ENCODE measurements around the gene FNDC3B. TPM values are rescaled to one million over a fixed set of nuclear protein-coding genes. Genes with fewer than 3 reads are reported as not detected.

Gene FNDC3B
- total and polyA plus RNA-seq, 7 donors: 16.2 to 93.9 (median 50.3) TPM

DNA sequence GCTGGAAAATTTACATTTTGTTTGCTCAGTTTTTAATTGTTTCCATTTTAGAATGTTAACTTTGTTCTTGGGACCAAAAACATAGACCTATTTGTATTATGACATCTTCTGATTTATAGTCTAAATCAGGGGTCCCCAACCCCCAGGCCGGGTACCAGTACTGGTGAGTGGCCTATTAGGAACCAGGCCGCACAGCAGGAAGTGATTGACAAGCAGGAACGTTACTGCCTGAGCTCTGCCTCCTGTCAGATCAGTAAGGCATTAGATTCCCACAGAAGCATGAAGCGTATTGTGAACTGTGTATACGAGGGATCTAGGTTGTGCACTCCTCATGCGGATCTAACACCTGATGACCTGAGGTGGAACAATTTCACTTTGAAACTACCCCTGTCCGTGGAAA, 357.0 kb downstream of the FNDC3B start:
- H3K27me3 ChIP-seq: no peaks in the 10 kb centered on the region
- intact Hi-C loops (cut with DNase I): no loop called here
- peaks cover 0 to 22% (median 3%) of the 10 kb centered on the region in 4 donors for H3K36me3 ChIP-seq
- DNase-seq: no peak
- H3K27ac ChIP-seq: no peak overlapping the region
- TF ChIP-seq POLR2A (IDR thresholded peaks at IDR 0.05) (no peak), POLR2AphosphoS5 (IDR thresholded peaks at IDR 0.05) (no peak), EP300 (IDR thresholded peaks at IDR 0.05) (no peak)
- TF ChIP-seq, protein P1, sequence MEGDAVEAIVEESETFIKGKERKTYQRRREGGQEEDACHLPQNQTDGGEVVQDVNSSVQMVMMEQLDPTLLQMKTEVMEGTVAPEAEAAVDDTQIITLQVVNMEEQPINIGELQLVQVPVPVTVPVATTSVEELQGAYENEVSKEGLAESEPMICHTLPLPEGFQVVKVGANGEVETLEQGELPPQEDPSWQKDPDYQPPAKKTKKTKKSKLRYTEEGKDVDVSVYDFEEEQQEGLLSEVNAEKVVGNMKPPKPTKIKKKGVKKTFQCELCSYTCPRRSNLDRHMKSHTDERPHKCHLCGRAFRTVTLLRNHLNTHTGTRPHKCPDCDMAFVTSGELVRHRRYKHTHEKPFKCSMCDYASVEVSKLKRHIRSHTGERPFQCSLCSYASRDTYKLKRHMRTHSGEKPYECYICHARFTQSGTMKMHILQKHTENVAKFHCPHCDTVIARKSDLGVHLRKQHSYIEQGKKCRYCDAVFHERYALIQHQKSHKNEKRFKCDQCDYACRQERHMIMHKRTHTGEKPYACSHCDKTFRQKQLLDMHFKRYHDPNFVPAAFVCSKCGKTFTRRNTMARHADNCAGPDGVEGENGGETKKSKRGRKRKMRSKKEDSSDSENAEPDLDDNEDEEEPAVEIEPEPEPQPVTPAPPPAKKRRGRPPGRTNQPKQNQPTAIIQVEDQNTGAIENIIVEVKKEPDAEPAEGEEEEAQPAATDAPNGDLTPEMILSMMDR (IDR thresholded peaks at IDR 0.05): no peak
- H3K4me3 ChIP-seq: no peak overlapping the region
- peaks cover 0 to 11% (median 10%) of the 10 kb centered on the region in 4 donors for H3K4me1 ChIP-seq
- no peaks in the 10 kb centered on the region for H3K9me3 ChIP-seq
- 90% methylated on average over 7 of the region's 7 CpGs for WGBS, 2 donors

DNA sequence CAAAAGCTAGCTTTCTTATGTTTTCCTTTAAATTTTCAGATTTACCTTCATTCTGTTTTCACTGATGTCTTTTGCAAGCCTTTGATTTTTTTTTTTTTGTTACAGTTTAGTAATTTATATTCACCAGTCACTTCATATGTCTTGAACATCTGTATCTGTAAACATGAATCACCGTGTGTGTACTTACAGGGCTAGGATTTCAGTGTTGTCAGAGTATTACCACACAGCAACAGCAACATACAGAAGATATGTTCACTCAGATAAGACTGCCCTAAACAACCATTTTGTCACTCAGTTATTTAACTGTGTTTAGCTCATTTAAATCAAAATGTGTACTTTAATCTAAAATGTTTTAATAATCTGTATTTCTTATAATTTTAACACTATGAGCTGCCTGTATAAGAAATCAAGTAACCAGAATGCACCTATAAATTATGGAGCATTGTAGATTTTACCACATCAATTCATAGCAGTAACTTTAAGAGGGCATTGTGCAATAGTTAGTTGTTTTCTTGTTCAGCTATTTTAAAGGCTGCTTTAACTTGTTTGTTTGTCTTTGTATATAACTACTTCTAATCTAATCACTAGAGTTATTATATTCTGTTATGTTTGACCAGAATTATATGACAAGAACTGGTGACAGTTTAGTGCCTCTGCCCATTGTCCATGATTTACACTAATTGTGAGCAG, 358.5 kb downstream of the FNDC3B start:
- no peak overlapping the region for H3K27ac ChIP-seq
- no peak for DNase-seq
- no peaks in the 10 kb centered on the region for H3K27me3 ChIP-seq
- H3K9me3 ChIP-seq: no peaks in the 10 kb centered on the region
- TF ChIP-seq POLR2AphosphoS5 (IDR thresholded peaks at IDR 0.05) (no peak), POLR2A (IDR thresholded peaks at IDR 0.05) (no peak), EP300 (IDR thresholded peaks at IDR 0.05) (no peak)
- TF ChIP-seq, protein P1 (IDR thresholded peaks at IDR 0.05): no peak
- H3K4me3 ChIP-seq: no peak overlapping the region
- no peaks in the 10 kb centered on the region for H3K4me1 ChIP-seq
- intact Hi-C loops (cut with DNase I): no loop called here
- peaks cover 0 to 22% (median 4%) of the 10 kb centered on the region in 4 donors for H3K36me3 ChIP-seq
- WGBS, 2 donors: 27 to 60% methylated on average over 1 of the region's 1 CpG

GRCh38 chr3:172398484-172398883, 359.1 kb downstream of the FNDC3B start:
- intact Hi-C loops (cut with DNase I): no loop called here

GRCh38 chr3:172402090-172402489, 362.7 kb downstream of the FNDC3B start:
- H3K4me1 ChIP-seq: no peaks in the 10 kb centered on the region
- no peaks in the 10 kb centered on the region for H3K9me3 ChIP-seq
- intact Hi-C loops (cut with DNase I): no loop called here
- no peak overlapping the region for H3K4me3 ChIP-seq
- H3K27me3 ChIP-seq: no peaks in the 10 kb centered on the region
- H3K27ac ChIP-seq: no peak overlapping the region
- TF ChIP-seq POLR2AphosphoS5 (IDR thresholded peaks at IDR 0.05) (no peak), POLR2A (IDR thresholded peaks at IDR 0.05) (no peak), EP300 (IDR thresholded peaks at IDR 0.05) (no peak)
- TF ChIP-seq, protein P1 (IDR thresholded peaks at IDR 0.05): no peak
- H3K36me3 ChIP-seq: peaks cover 0 to 20% (median 3%) of the 10 kb centered on the region in 4 donors
- no peak for DNase-seq
- WGBS, 2 donors: 51 to 75% methylated on average over 2 of the region's 2 CpGs

More at GRCh38 chr3:172398484-172398883, 359.1 kb downstream of the FNDC3B start:
- 92 to 97% methylated on average over 4 of the region's 4 CpGs for WGBS, 2 donors
- no peak overlapping the region for H3K27ac ChIP-seq
- TF ChIP-seq POLR2AphosphoS5 (IDR thresholded peaks at IDR 0.05): no peak
- no peak for TF ChIP-seq POLR2A (IDR thresholded peaks at IDR 0.05)
- no peak for TF ChIP-seq EP300 (IDR thresholded peaks at IDR 0.05)
- TF ChIP-seq, protein P1 (IDR thresholded peaks at IDR 0.05): no peak
- no peak for DNase-seq
- H3K27me3 ChIP-seq: no peaks in the 10 kb centered on the region
- H3K36me3 ChIP-seq: peaks cover 0 to 22% (median 4%) of the 10 kb centered on the region in 4 donors
- no peaks in the 10 kb centered on the region for H3K9me3 ChIP-seq
- H3K4me1 ChIP-seq: no peaks in the 10 kb centered on the region
- no peak overlapping the region for H3K4me3 ChIP-seq
